Left lung (tissue), 14 donors: ENCODE results near the gene NDUFA3. TPM values are rescaled to one million over a fixed set of nuclear protein-coding genes. Genes with fewer than 3 reads are reported as not detected.

Source experiments
- ATAC-seq: fragments of 200-7000 bp; cut with Tn5 transposase; one replicate; pipeline ENCODE4 v1.9.1; 2020; ENCODE audit warnings: moderate library complexity
- DNase-seq, 4 donors: peaks; one replicate each; pipeline ENCODE4 v3.0.0-alpha.2; 2013 to 2020
- H3K27ac ChIP-seq, 2 donors: fragments of 200-600 bp; sonication (generic) in 1 of 2; one replicate each; pipeline versions ENCODE4 v1.5.0 to v1.8.0; 2020 to 2021
- H3K27me3 ChIP-seq, 2 donors: fragments of 200-600 bp; sonication (generic) in 1 of 2; one replicate each; pipeline versions ENCODE4 v1.5.0 to v1.8.0; 2020 to 2021
- H3K36me3 ChIP-seq, 2 donors: fragments of 200-600 bp; sonication (generic) in 1 of 2; one replicate each; pipeline versions ENCODE4 v1.5.0 to v1.8.0; 2020 to 2021
- H3K4me1 ChIP-seq, 2 donors: fragments of 200-600 bp; one replicate each; pipeline ENCODE4 v1.8.0; 2021
- H3K4me3 ChIP-seq, 2 donors: fragments of 200-600 bp; sonication (generic) in 1 of 2; one replicate each; pipeline versions ENCODE4 v1.5.0 to v1.8.0; 2020 to 2021; ENCODE audit warnings: mild to moderate bottlenecking in 1 of 2
- H3K9me3 ChIP-seq, 2 donors: fragments of 200-600 bp; sonication (generic) in 1 of 2; one replicate each; pipeline versions ENCODE4 v1.5.0 to v1.8.0; 2020 to 2021
- CTCF ChIP-seq, 2 donors: fragments of 200-600 bp; sonication (generic) in 1 of 2; IDR thresholded peaks; one replicate each; pipeline versions ENCODE4 v1.5.0 to v1.8.0; 2021; ENCODE audit warnings: antibody characterized with exemption in 2 of 2
- intact Hi-C, 2 donors: fragments of 100-400 bp; cut with DNase I; formaldehyde crosslinking; loops; one replicate each; pipeline versions ENCODE4 v1.11.2 to v1.14.2; 2022
- long read RNA-seq, 12 donors: library from polyadenylated mRNA in 2 of 12; unstranded in 2 of 12; transcript quantifications; one replicate each; pipeline ENCODE4 v2.0.0 and lab custom pipeline, GENCODE V29; 2019 to 2026
- polyA plus RNA-seq, 6 donors: library from polyadenylated mRNA; unstranded; fragments of 120-200 nt; gene quantifications; one replicate each; pipeline ENCODE4 v1.2.1, GENCODE V29; 2013; ENCODE audit not compliant: insufficient read length in 6 of 6
- total RNA-seq, 2 donors: library from RNA; stranded (reverse); fragmentation: NEBNext Ultra II Directional; extraction: Animal tissue kit (Norgen Biotek cat#: 25700); gene quantifications; one replicate each; pipeline ENCODE4 v1.2.1, GENCODE V29; 2021
- donor health status: DM: no; HTN: yes; CAD: no.
- donor health status: DM: no; HTN: no; CAD: no.

The NDUFA3 gene
- total RNA-seq (100 to 1,000 TPM in 1 of 2 donors, 10 to 100 TPM in 1; 81.9 to 126 TPM), polyA plus RNA-seq (100 to 1,000 TPM in 3 of 6 donors, 10 to 100 TPM in 3; 60.4 to 117 (median 96.6) TPM)
- long read RNA-seq, donor 1, transcript NDUFA3-214 (4 exons, 963 nt): major isoform, 118 of 225 reads
- long read RNA-seq, donor 1, transcript NDUFA3-202 (5 exons, 435 nt): minor isoform, 9 of 225 reads
- long read RNA-seq, donor 1, transcript NDUFA3-213 (3 exons, 541 nt): minor isoform, 34 of 225 reads
- long read RNA-seq, donor 1, partial matches to known transcripts: 17 of 225 reads
- long read RNA-seq, donor 1, other reads (novel, unspliced or antisense): 44 of 225 reads
- long read RNA-seq, donor 2, transcript NDUFA3-214 (4 exons, 963 nt): major isoform, 94 of 192 reads
- long read RNA-seq, donor 2, transcript NDUFA3-202 (5 exons, 435 nt): minor isoform, 5 of 192 reads
- long read RNA-seq, donor 2, transcript NDUFA3-213 (3 exons, 541 nt): minor isoform, 35 of 192 reads
- long read RNA-seq, donor 2, partial matches to known transcripts: 30 of 192 reads
- long read RNA-seq, donor 2, other reads (novel, unspliced or antisense): 22 of 192 reads
- long read RNA-seq, donor 3, transcript NDUFA3-214 (4 exons, 963 nt): major isoform, 116 of 164 reads
- long read RNA-seq, donor 3, transcript NDUFA3-213 (3 exons, 541 nt): minor isoform, 21 of 164 reads
- long read RNA-seq, donor 3, partial matches to known transcripts: 11 of 164 reads
- long read RNA-seq, donor 3, other reads (novel, unspliced or antisense): 12 of 164 reads
- long read RNA-seq, donor 4, transcript NDUFA3-214 (4 exons, 963 nt): major isoform, 154 of 214 reads
- long read RNA-seq, donor 4, transcript NDUFA3-202 (5 exons, 435 nt): minor isoform, 18 of 214 reads
- long read RNA-seq, donor 4, transcript NDUFA3-213 (3 exons, 541 nt): minor isoform, 25 of 214 reads
- long read RNA-seq, donor 4, partial matches to known transcripts: 4 of 214 reads
- long read RNA-seq, donor 4, other reads (novel, unspliced or antisense): 12 of 214 reads
- long read RNA-seq, donor 5, transcript NDUFA3-214 (4 exons, 963 nt): major isoform, 85 of 132 reads
- long read RNA-seq, donor 5, transcript NDUFA3-213 (3 exons, 541 nt): minor isoform, 23 of 132 reads
- long read RNA-seq, donor 5, transcript NDUFA3-202 (5 exons, 435 nt): minor isoform, 7 of 132 reads
- long read RNA-seq, donor 5, partial matches to known transcripts: 13 of 132 reads
- long read RNA-seq, donor 5, other reads (novel, unspliced or antisense): 0 of 132 reads
- long read RNA-seq, donor 6, transcript NDUFA3-213 (3 exons, 541 nt): minor isoform, 35 of 231 reads
- long read RNA-seq, donor 6, transcript NDUFA3-214 (4 exons, 963 nt): major isoform, 137 of 231 reads
- long read RNA-seq, donor 6, partial matches to known transcripts: 36 of 231 reads
- long read RNA-seq, donor 6, other reads (novel, unspliced or antisense): 20 of 231 reads
- long read RNA-seq, donor 7, transcript NDUFA3-214 (4 exons, 963 nt): major isoform, 41 of 59 reads
- long read RNA-seq, donor 7, transcript NDUFA3-213 (3 exons, 541 nt): minor isoform, 13 of 59 reads
- long read RNA-seq, donor 7, partial matches to known transcripts: 0 of 59 reads
- long read RNA-seq, donor 7, other reads (novel, unspliced or antisense): 0 of 59 reads
- long read RNA-seq, donor 8, transcript NDUFA3-213 (3 exons, 541 nt): minor isoform, 15 of 90 reads
- long read RNA-seq, donor 8, transcript NDUFA3-214 (4 exons, 963 nt): major isoform, 71 of 90 reads
- long read RNA-seq, donor 8, partial matches to known transcripts: 0 of 90 reads
- long read RNA-seq, donor 8, other reads (novel, unspliced or antisense): 0 of 90 reads
- long read RNA-seq, donor 9, partial matches to known transcripts: 0 of 2 reads
- long read RNA-seq, donor 9, other reads (novel, unspliced or antisense): 0 of 2 reads
- long read RNA-seq, donor 10, transcript NDUFA3-213 (3 exons, 541 nt): minor isoform, 9 of 101 reads
- long read RNA-seq, donor 10, transcript NDUFA3-214 (4 exons, 963 nt): major isoform, 84 of 101 reads
- long read RNA-seq, donor 10, partial matches to known transcripts: 1 of 101 reads
- long read RNA-seq, donor 10, other reads (novel, unspliced or antisense): 2 of 101 reads
- long read RNA-seq, donor 11: 0 reads
- long read RNA-seq, donor 12, transcript NDUFA3-214 (4 exons, 963 nt): major isoform, 55 of 101 reads
- long read RNA-seq, donor 12, transcript NDUFA3-213 (3 exons, 541 nt): minor isoform, 16 of 101 reads
- long read RNA-seq, donor 12, partial matches to known transcripts: 28 of 101 reads
- long read RNA-seq, donor 12, other reads (novel, unspliced or antisense): 0 of 101 reads

- no peak for TF ChIP-seq CTCF (IDR thresholded peaks at IDR 0.05)
- H3K9me3 ChIP-seq: no peaks in the 10 kb centered on the region
- intact Hi-C loops: no loop called here
- peak within 1 kb of the TSS; percentile 82 to 96 for H3K4me3 ChIP-seq
- H3K27ac ChIP-seq: peak within 1 kb of the TSS; percentile 39 to 80
- peaks cover 8 to 54% of the 10 kb centered on the region in 2 donors for H3K4me1 ChIP-seq
- peaks cover 0 to 7% of the 10 kb centered on the region in 2 donors for H3K27me3 ChIP-seq
- peak; percentile 97 to 100 (median 100) for DNase-seq
- ATAC-seq: peak; percentile 99
- peaks cover 0 to 25% of the 10 kb centered on the region in 2 donors for H3K36me3 ChIP-seq
Measured at GRCh38 chr19:54102421-54103169, at the start of gene NDUFA3. NDUFA3 (plus strand) TSS chr19:54102855; CDS start chr19:54102879, 24 bp downstream.

GRCh38 chr19:54062643-54063042 is 40.0 kb upstream of the NDUFA3 start:
- Histone ChIP-seq H3K27me3 (peaks cover 0 to 43% of the 10 kb centered on the region in 2 donors), H3K9me3 (no peaks in the 10 kb centered on the region), H3K4me1 (peaks cover 0 to 22% of the 10 kb centered on the region in 2 donors), H3K36me3 (no peaks in the 10 kb centered on the region), H3K27ac (peak overlapping the region in 1 of 2 donors; percentile 88), H3K4me3 (peak overlapping the region in 1 of 2 donors; percentile 35)
- intact Hi-C loops: no loop called here
- ATAC-seq: peak; percentile 45
- peak in 2 of 4 donors; percentile 63 to 90 for DNase-seq
- no peak for TF ChIP-seq CTCF (IDR thresholded peaks at IDR 0.05)

- H3K36me3 ChIP-seq: no peaks in the 10 kb centered on the region
- DNase-seq: peak in 1 of 4 donors; percentile 78
- H3K27ac ChIP-seq: peak within 1 kb of the TSS in 1 of 2 donors; percentile 88
- H3K27me3 ChIP-seq: peaks cover 0 to 49% of the 10 kb centered on the region in 2 donors
- intact Hi-C loops: no loop called here
- peaks cover 0 to 22% of the 10 kb centered on the region in 2 donors for H3K4me1 ChIP-seq
- TF ChIP-seq CTCF (IDR thresholded peaks at IDR 0.05): no peak
- H3K9me3 ChIP-seq: no peaks in the 10 kb centered on the region
- no peak for ATAC-seq
- peak within 1 kb of the TSS in 1 of 2 donors; percentile 35 for H3K4me3 ChIP-seq
Measured at GRCh38 chr19:54063350-54064116, 39.1 kb upstream of the NDUFA3 start, which contains the start of gene VSTM1. VSTM1 (minus strand) TSS chr19:54063897; CDS start chr19:54063777, 120 bp downstream.
